Astrocyte (in vitro differentiated cells and primary cell): ENCODE results near the gene ANXA1.

ENCODE experiments used
- CTCF ChIP-seq: IDR thresholded peaks from 2 replicates; pipeline ENCODE4 v1.5.1; 2011; ENCODE audit warnings: low read depth, mild to moderate bottlenecking, inconsistent platforms, low read length, moderate library complexity; ENCODE audit not compliant: insufficient read depth
- EZH2 ChIP-seq: IDR thresholded peaks from 2 replicates; pipeline ENCODE4 v1.6.1; 2012; ENCODE audit warnings: mild to moderate bottlenecking, low read length, inconsistent platforms; ENCODE audit not compliant: insufficient read depth

- TF ChIP-seq CTCF (no peak), EZH2 (no peak)
These were observed 13.8 kb upstream of the ANXA1 start for GRCh38 chr9:73137914-73138313.
